GM19452 (cell line): ENCODE measurements around the gene PLXND1.

Source experiments
- ATAC-seq: cut with Tn5 transposase; IDR thresholded peaks from one replicate; pipeline ENCODE4 v1.9.1; 2021; ENCODE audit not compliant: unreplicated experiment

Gene PLXND1

DNA sequence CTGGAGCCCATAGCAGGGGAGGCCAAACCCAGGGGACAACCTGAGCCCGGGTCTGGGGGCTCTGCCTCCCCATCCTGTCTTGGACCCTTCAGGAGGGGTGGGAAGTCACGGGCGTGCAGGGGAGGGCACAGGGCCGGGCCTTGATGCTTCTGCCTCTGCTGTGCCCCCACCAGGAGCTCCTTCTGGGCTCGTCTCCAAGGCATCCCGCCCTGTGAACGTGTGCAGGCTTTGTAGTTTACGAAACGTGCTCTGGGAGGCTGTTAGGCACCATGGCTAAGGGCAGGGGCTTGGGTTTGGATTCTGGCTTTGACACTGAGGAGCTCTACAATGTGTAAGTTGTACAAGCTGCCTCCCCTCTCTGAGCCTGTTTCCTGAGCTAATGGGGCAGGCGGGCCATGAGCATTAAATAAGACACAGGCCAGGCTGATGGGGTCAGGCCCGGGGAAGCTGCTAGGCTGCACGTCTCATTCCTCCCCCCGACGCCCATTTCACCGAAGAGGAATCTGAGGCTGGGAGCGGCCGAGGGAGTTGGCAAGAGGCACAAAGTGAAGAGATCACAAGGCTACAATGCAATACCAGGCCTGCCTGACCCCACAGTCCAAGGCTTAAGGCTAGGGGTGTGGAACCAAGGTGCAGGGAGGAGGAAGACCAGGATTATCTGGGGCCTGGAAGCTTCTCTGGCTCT is 19.6 kb downstream of the PLXND1 start:
- ATAC-seq: no peak

DNA sequence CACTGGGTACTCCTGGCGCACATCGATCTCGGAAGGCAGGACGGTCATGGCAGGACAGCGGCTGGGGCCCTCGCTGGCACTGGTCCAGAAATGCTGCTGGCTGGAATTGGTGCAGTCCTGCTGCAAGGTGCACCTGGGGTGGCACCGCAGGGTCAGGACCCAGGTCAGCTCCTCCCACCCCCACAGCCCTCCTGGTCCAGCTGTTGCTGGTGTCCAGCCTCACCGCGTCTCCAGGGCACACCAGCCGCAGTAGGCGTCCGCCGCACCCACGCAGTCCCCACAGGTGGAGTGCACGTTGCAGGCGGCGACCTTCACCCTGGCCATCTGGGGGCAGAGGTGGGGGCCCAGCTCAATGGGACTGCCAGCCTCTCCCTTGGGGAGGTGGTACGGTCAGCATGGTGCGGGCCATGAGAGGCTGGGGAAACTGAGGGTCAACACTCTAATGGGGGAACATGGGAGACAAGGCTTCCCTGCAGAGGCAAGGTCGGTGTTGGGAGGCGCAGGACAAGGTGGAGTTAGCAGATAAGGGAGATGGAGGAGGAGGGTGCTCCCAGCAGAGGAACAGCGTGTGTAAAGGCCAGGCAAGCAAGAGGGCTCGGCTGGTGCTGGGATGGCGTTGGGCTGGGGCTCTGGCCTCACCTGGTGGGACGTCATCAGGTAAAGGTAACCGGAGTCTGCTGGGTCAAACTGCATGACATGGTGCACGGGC is 20.4 kb downstream of the PLXND1 start:
- ATAC-seq: no peak

DNA sequence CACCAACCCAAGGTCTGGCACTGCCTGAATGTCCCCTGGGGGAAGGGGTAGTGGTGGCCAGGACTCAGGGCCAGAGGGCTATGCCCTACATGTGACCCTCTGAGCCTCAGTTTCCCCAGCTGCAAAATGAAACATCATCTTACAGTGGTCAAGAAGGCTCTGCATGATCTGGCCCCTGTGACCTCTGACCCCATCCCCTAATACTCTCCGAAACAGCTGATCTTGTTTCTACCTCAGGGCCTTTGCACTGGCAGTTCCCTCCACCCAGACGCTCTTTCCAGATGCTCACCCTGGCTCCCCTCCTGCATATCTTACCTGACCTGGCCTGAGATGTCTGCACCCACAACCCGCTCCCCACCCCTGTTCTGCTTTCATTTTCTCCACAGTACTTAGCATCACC is 21.8 kb downstream of the PLXND1 start:
- ATAC-seq: no peak

DNA sequence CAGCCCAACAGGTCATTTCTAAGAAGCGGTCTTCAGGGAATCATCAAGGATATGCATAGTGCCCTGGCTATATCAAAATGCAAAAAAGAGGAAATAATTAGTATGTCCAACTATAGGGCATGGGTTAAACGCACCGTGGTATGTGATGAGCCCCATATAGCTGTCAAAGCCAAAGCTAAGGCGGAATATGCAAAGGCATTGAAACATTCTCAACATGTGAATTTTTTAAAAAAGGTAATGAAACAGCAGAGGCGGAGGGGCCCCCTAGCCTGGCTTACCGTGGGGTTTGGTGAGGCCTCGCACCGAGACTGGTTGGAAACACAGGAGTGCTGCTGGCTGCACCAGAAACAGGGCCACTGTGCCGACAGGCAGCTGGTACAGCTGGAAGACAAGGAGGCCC is 23.2 kb downstream of the PLXND1 start:
- no peak for ATAC-seq

DNA sequence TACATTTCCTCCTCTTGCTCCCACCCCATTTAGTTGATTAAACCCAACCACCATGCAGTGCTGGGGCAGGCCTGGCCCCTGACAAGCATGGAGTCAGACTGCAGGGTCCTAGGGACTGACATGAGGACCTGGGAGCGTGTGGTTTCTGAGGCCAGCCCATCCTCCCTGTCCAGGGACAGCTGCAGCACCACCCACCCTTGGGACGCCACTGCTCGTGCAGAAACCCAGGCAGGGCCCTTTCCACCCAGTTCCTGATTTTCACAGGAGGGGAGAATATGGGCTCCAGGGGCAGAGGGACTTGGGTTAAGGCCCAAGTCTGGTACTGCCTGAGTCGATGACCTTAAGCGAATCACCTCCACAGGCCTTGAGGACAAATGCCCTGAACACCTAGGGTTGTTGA is 23.7 kb downstream of the PLXND1 start:
- no peak for ATAC-seq

DNA sequence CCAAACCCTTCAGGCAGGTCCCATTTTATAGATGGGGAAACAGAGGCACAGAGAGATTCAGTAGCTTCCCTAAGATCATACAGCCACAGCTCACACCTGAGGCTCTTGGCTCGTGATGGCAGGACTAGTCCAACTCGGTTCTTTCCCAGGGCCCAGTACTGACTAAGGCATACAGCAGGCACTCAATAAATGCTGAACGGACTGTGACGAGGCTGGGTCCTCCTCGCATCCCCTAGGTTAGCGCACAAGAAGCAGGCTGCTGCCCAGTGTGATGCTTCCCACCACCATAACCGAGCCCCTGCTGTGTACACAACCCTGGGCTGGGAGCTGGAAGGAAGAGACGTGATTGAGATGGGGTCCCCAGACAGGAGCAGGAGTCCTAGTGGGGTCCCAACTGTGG is 24.9 kb downstream of the PLXND1 start:
- ATAC-seq: no peak

DNA sequence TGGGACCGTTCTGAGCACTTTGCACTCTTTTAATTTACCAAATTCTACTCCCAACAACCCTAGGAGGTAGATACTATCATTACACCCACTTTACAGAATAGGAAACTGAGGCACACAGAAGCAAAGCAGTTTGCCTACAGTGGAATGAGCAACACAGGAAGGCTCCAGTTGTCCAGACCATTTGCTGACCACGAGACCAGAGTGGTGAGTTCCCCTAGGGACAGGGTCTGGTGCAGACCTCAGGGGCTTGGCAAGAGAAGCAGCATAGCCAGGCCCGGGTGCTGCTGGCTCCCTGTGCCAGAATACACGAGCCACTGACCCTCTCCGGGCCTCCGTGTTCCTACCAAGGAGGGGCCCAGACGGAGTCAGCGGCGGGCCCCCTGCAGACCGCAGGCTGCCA is 26.5 kb downstream of the PLXND1 start:
- ATAC-seq: no peak

DNA sequence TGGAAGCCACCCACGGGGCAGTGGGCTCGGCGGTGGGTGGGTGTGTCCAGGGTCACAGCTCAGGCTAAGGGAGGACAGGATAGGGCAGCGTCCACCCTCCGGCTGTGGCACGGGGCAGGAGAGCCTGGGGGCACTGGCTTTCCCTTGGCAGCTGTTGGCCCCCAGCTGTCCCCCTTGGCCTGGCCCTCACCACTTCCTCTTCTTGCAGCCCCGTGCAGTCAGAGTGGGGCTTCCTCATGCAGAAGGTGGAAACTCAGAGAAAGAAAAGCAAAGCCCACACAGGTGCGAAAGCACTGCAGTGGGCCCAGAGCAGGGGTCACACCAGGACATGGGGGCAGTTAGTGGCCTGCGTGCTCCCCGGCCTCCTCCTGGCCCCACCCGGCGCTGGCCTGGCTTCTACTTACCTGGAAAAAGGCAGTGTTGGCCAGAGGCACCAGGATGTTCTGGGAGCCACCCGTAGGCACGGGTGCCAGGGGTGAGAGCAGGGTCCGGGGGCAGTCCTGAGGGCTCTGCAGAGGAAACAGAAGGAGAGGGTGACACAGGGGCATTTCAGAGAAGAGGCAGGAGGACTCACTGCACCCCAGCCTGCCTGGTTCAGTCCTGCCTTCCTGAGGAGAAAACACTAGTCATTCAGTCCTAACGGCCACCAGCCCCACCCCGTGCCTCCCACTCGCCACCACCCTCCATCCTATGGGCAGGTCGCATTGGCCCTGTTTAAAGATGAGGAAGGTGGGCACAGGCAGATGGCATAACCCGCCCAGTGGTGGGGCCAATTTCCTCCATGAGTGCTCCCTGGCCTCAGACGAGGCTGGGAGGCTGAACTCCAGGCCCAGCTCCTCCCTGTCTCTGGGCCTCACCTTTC is 28.3 kb downstream of the PLXND1 start:
- no peak for ATAC-seq

DNA sequence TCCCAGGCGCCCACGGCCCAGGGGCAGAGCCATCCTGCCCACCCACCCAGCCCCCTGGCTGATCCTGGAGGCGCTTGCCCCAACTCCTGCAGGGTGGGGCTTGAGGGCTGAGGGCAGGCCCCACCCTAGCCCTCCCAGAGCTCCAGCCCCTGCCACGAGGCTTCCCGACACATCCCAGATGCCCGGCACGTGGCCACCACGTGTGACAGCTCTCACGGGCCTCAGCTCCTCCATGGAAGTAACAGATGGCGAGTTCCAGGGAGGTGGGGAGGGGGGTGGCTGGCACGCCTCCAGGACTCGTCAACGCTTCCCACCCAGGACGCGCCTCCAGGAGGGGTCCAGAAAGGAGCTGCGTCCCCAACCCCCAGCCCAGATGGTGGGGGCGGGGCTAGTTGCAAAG is 29.1 kb downstream of the PLXND1 start:
- no peak for ATAC-seq

DNA sequence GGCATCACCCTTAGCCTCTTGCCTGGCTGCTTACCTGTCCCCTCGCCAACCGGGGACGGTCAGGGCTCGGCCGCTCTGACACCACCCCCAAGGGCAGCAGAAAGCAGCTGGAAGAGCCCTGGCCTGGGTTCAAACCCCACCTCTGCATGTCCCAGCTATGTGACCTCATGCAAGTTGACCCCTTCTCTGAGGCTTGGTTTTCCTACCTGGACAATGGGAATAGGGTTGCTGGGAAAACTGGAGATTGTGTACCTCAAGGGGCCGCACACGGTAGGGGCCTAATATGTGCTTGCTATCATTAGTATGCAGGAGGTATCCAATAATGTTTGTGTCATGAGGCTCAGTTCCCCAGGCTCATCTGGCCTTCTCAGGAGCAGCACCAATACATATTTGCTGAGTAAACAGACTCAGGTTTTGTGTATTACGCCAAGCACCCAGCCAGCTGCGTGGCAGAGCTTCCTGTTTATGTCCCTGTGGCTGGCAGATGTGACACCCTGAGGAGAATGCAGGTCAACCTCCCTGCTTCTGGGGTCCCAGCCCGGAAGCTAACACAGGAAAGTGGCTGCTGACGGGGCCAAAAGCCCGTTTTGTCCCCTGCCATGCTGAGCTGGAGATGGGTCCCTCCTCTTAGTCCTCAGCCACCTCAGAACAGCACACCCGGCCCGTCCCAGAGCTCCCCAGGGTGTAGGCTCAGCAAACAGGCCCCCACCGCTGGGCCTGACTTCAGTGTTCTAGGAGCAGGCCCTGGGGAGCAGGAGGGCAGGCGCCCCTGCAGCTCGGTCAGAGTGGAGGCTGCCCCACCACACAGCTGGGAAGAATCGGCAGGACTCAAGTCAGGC is 29.7 kb downstream of the PLXND1 start:
- ATAC-seq: no peak

DNA sequence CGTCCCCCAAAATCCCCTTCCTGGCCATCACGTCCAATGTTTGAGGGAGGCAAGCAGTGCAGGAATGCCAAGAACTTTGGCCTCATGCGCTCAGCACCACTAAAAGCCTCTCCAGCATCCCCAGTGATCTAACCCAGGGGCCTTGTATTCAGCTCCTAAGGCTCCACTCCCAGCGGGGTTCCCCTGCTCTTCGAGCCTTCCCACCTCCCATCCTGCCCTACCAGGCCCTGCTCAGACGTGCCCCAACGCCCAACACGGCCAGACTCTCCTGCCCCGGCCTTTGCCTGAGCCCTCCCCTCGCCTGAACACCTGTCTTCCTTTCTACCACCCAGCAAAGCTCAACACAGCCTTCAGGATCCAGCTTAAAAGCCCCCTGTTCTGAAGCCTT is 30.5 kb downstream of the PLXND1 start:
- no peak for ATAC-seq

DNA sequence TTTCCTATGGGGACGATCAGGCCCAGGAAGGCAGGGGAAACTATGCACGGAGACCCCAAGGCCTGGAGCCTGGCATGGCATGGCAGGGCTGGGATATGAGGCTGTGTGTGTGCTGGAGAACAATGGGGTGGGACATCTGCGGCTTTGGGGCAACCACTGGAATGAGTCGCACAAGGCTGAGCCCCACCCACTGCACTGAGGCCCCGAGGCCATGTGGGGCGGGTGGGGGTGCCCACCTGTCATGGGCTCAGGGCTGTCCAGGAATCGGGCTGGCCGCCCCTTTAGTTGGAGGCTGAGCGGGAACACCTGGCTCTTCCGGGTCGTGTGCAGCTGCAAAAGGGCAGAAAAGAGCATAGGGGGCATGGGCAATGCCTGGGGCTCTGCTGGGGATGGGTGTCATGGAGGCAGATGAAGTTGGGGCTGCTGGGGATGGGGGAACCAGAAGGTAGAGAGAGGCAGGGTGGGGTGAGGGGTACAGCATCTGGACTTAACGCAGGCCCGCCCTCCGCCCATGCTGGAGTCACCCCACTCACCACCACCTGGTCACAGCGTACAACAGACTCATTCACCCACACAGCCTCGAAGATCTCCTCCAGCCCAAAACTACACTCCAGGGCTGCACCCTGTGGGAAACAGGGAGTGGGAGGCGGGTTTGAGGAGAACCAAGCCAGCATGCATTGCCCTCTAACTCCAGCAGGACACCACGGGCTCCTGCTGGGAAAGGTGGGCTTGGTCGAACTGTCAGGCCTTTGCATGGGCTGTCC is 31.1 kb downstream of the PLXND1 start:
- ATAC-seq: no peak

DNA sequence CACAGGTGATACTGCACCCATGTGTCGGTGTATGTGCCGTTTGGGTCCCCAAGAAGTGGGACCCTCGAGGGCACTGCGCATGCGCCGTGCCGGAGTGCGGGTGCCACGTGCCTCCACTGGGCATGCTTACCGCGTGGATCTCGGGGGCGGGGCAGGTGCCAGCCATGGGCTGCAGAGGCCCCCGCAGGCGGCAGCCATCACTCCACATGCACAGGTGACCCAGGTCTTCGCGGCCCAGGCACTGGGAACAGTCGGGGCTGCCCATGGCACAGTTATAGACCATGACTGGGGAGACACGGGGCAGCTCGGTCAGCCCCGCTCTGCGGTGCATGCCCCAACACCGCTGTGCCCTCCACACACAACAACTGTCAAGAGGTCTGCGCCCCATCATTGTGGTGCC is 32.3 kb downstream of the PLXND1 start:
- ATAC-seq: no peak

DNA sequence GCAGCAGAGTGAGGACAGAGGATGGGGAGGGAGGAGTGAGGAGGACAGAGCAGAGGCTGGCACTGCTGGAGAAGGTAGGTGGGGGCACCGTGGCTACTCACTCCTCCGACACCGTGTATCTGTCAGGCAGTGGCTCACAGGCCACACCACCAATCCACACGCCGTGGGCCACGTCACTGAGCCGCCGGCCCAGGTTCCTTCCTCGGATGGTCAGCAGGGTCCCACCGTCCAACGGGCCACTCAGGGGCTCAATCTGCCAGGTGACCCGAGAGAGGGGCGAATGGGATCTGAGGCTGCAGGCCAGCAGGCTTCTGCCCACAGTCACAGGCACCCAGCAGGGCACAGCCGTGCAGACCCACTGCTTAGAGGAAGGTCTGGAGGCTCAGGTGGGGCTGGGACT is 33.0 kb downstream of the PLXND1 start:
- ATAC-seq: no peak

DNA sequence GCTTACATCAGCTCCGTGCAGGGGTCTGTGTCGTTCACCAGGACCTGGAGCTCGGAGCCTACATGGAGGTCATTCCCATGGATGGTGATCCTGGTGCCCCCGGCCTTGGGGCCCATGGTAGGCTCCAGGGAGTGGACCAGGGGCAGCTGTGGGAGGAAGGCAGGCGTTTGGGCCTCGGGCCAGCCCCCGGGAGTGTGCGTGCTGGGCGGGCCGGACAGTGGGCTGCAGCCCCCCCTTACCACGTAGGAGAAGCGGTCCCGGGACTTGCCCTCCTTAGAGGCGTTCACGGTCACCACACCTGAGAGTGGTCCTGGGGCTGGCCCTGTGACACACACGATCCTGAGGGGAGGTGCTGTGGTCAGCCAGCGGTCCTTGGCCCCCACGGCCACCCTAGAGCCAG is 33.9 kb downstream of the PLXND1 start:
- ATAC-seq: no peak

DNA sequence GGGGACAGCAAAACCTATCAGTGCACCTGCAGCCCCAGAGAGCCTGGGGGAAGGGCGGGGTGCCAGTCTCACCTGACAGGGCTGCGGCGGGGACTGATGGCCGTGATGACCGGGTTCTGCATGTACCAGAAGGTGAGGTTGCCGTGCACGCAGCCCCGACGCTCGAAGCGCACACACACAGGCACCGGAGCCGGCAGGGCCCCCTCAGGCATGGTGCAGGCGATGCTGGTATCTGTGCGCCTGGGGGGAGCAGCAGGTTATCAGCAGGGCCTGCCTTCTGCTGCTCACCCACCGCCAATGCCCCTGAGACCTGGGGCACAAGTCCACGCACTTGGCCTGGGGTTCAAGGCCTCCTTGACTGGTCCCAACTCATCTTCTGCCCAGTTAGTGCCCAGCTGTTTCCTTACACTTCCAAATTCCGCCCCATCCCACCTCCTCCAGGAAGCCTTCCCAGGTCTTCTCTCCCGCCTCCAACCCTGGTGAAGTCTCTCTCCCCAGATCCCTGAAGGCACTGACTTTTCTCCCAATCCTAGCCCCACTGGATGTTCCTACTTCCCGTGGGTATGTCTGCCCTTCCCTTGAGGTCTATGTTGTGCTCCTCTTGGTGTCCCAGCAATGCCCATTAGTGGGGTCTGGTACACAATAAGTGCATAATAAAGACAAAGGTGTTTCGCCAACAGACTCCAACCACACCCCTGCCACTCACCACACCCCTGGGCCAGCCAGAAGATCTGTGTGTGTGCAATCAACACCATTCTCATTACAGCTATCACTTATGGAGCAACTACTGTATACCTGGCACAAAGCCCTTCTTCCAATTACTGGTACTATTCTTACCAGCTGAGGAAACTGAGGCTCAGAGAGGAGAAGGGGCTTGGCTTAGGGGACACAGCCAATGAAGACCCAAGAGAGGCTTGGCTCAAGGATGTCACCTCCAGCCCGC is 34.6 kb downstream of the PLXND1 start:
- no peak for ATAC-seq

DNA sequence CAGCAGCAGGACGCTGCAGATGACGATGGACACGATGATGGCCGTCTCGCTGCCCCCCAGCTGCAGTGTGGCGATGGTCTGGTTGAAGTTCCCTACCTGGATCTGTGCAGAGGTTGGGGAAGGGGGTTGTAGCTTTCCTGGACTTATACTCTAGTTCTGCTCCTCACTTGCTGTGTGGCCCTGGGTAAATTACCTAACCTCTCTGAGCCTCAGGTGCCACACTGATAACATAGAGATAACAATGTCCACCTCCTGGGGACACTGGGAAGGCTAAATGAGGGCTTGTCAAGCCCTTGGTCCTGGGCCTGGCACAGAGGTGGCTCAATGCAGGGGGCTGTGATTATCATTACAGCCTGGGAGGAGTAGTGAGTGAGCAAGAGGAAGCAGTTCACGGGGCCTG is 36.6 kb downstream of the PLXND1 start:
- no peak for ATAC-seq

DNA sequence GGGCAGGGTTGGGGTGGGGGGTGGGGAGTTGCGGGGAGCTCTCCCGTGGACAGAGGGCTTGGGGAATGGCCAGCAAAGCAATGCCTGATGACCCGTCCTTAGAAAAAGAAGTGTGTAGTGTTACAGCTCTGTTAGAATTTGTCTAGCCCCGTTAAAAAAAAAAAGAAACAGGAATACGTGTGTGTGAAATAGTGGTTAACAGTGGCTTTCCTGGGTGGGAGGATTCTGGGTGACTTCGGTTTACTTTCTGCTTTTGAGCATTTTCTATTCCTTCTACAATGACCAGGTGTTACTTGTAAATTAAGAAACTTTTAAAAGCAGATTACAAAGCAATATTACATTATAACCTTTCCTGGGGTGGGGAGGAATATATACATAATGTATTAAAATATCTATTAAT is 38.5 kb downstream of the PLXND1 start:
- ATAC-seq: no peak

DNA sequence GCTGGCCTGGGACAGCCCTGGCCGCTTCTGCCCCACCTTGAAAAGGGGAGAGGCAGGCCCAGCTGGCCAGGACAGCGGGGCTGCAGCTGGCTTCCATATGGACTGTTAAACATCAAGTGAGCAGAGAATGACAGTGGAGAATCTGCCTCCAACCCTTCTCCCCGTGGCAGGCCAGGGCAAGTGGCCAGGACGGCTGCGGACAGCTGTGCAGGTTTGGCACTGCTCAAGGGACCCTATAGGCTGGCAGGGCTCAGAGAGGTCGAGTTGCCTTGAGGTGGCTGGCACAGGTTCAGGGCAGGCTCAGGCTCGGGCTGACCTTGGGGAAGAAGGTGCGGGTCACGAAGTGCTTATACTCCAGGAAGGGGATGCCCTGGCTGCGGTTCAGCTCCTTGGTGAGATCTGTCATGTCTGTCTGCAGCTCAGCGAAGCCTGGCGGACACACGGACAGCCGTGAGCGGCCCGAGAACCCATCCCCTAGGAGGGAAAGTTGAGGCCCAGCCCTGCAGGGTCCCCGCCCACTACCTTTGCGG is 39.2 kb downstream of the PLXND1 start:
- ATAC-seq: no peak
